Body of pancreas (tissue), 4 donors: Measurements from ENCODE around the gene GDF2. TPM values are rescaled to one million over a fixed set of nuclear protein-coding genes. Genes with fewer than 3 reads are reported as not detected.
A peak's percentile ranks its signal among the peaks of the same experiment; 100 is the strongest.

ENCODE experiments used
- ATAC-seq: fragments of 150-250 bp; one replicate; pipeline ENCODE4 v1.9.1; 2016
- DNase-seq, 4 donors: peaks; one replicate each; pipeline ENCODE4 v3.0.0-alpha.2; 2019
- H3K27ac ChIP-seq, 4 donors: fragments of 200-600 bp; sonication (generic); 1 replicate in 3 of 4; 2 replicates in 1 of 4; pipeline versions ENCODE4 v1.5.1 to v1.6.1; 2016 to 2019; ENCODE audit warnings: mild to moderate bottlenecking in 1 of 4, mixed read lengths in 1 of 4, moderate library complexity in 1 of 4
- H3K27me3 ChIP-seq, 2 donors: fragments of 200-600 bp; sonication (generic); one replicate each; pipeline ENCODE4 v1.6.0; 2016; ENCODE audit warnings: mild to moderate bottlenecking in 1 of 2
- H3K36me3 ChIP-seq, 2 donors: fragments of 200-600 bp; sonication (generic); replicated peaks in 1 of 2; 2 replicates each; pipeline ENCODE4 v1.5.1; 2016; ENCODE audit warnings: low read depth in 2 of 2; ENCODE audit not compliant: insufficient read depth in 1 of 2
- H3K4me1 ChIP-seq: fragments of 200-600 bp; sonication (generic); one replicate; pipeline ENCODE4 v1.6.0; 2016
- H3K4me3 ChIP-seq, 2 donors: fragments of 200-600 bp; sonication (generic); 1 replicate in 1 of 2; 2 replicates in 1 of 2; pipeline ENCODE4 v1.5.1; 2016 to 2019
- H3K9me3 ChIP-seq, 3 donors: fragments of 200-600 bp; sonication (generic); 1 replicate in 2 of 3; 2 replicates in 1 of 3; pipeline ENCODE4 v1.5.1; 2016
- CTCF ChIP-seq, 7 experiments: fragments of 450-650 bp in 4 of 7; fragments of 200-600 bp in 3 of 7; sonication (generic) in 3 of 7; IDR thresholded peaks; one replicate each; pipeline ENCODE4 v1.5.1; 2016 to 2019; ENCODE audit warnings: antibody characterized with exemption in 7 of 7
- POLR2A ChIP-seq, 3 donors: fragments of 450-650 bp; IDR thresholded peaks; one replicate each; pipeline ENCODE4 v1.6.1; 2016; ENCODE audit warnings: antibody characterized with exemption in 3 of 3, mild to moderate bottlenecking in 2 of 3
- WGBS, 2 donors: methylation state at CpG; one replicate each; pipeline ENCODE4 v1.1.5; 2017; 5-methylcytosine and 5-hydroxymethylcytosine counted together
- intact Hi-C: fragments of 100-400 bp; cut with DNase I; formaldehyde crosslinking; loops from one replicate; pipeline ENCODE4 v1.15.1; 2023
- total RNA-seq, 2 donors: library from RNA; depleted of rRNA; stranded (reverse); fragments of >200 nt; gene quantifications; one replicate each; pipeline ENCODE4 v1.1.0, GENCODE V29; 2016

GDF2 gene
- total RNA-seq, 2 donors from 2014 or later = not detected

- H3K36me3 ChIP-seq = no peaks in the 10 kb centered on the region
- H3K4me1 ChIP-seq = peaks cover 9% of the 10 kb centered on the region
- intact Hi-C loops = no loop called here
- H3K9me3 ChIP-seq = no peaks in the 10 kb centered on the region
- ATAC-seq (no peak), DNase-seq (peak in 1 of 4 donors; percentile 3)
- H3K4me3 ChIP-seq = no peak overlapping the region
- no peak for TF ChIP-seq POLR2A (IDR thresholded peaks at IDR 0.05)
- no peak for TF ChIP-seq CTCF (IDR thresholded peaks at IDR 0.05)
- WGBS, 2 donors = 91% methylated on average over 4 of the region's 4 CpGs
- no peaks in the 10 kb centered on the region for H3K27me3 ChIP-seq
- H3K27ac ChIP-seq = no peak overlapping the region
Observed at GRCh38 chr10:47329855-47330254, 7.6 kb downstream of the GDF2 start.

GRCh38 chr10:47330366-47330765 lies 8.1 kb downstream of the GDF2 start:
- DNase-seq (peak in 1 of 4 donors; percentile 5), ATAC-seq (no peak)
- TF ChIP-seq POLR2A (IDR thresholded peaks at IDR 0.05) (no peak), CTCF (IDR thresholded peaks at IDR 0.05) (no peak)
- peaks cover 9% of the 10 kb centered on the region for H3K4me1 ChIP-seq
- 86 to 92% methylated on average over 3 of the region's 3 CpGs for WGBS, 2 donors
- no peak overlapping the region for H3K4me3 ChIP-seq
- no peaks in the 10 kb centered on the region for H3K9me3 ChIP-seq
- intact Hi-C loops = no loop called here
- no peaks in the 10 kb centered on the region for H3K36me3 ChIP-seq
- no peak overlapping the region for H3K27ac ChIP-seq
- H3K27me3 ChIP-seq = no peaks in the 10 kb centered on the region

GRCh38 chr10:47330804-47331203 lies 8.6 kb downstream of the GDF2 start:
- Histone ChIP-seq H3K27me3 (no peaks in the 10 kb centered on the region), H3K4me3 (no peak overlapping the region), H3K27ac (no peak overlapping the region), H3K36me3 (no peaks in the 10 kb centered on the region), H3K4me1 (peaks cover 9% of the 10 kb centered on the region), H3K9me3 (no peaks in the 10 kb centered on the region)
- peak; percentile 91 for ATAC-seq
- TF ChIP-seq CTCF (IDR thresholded peaks at IDR 0.05) (no peak), POLR2A (IDR thresholded peaks at IDR 0.05) (no peak)
- 23 to 34% methylated on average over 3 of the region's 3 CpGs for WGBS, 2 donors
- DNase-seq = peak; percentile 57 to 75 (median 59)
- intact Hi-C loops = no loop called here

GRCh38 chr10:47331491-47331890 lies 9.2 kb downstream of the GDF2 start:
- 96 to 97% methylated on average over 7 to 9 of the region's 9 CpGs for WGBS, 2 donors
- Histone ChIP-seq H3K4me3 (no peak overlapping the region), H3K27me3 (no peaks in the 10 kb centered on the region), H3K36me3 (no peaks in the 10 kb centered on the region), H3K27ac (no peak overlapping the region), H3K9me3 (no peaks in the 10 kb centered on the region), H3K4me1 (peaks cover 9% of the 10 kb centered on the region)
- intact Hi-C loops = no loop called here
- TF ChIP-seq CTCF (IDR thresholded peaks at IDR 0.05) (no peak), POLR2A (IDR thresholded peaks at IDR 0.05) (no peak)
- ATAC-seq (no peak), DNase-seq (no peak)

GRCh38 chr10:47331954-47332353 lies 9.7 kb downstream of the GDF2 start:
- ATAC-seq = no peak
- 83 to 86% methylated on average over 7 of the region's 7 CpGs for WGBS, 2 donors
- Histone ChIP-seq H3K9me3 (no peaks in the 10 kb centered on the region), H3K36me3 (no peaks in the 10 kb centered on the region), H3K4me3 (no peak overlapping the region), H3K27me3 (no peaks in the 10 kb centered on the region), H3K27ac (no peak overlapping the region), H3K4me1 (peaks cover 9% of the 10 kb centered on the region)
- TF ChIP-seq CTCF (IDR thresholded peaks at IDR 0.05) (no peak), POLR2A (IDR thresholded peaks at IDR 0.05) (no peak)
- intact Hi-C loops = no loop called here
- DNase-seq = no peak
